ENCODE measurements around the gene ERC2. TPM values are rescaled to one million over a fixed set of nuclear protein-coding genes. Genes with fewer than 3 reads are reported as not detected.

Gene ERC2
- total and polyA plus RNA-seq, 7 experiments from 2014 or later = not detected

- no peaks in the 10 kb centered on the region for H3K27me3 ChIP-seq (ENCODE audit: control insufficient read depth in 2 of 2, insufficient read depth in 2 of 2, low read length in 2 of 2)
- CTCF ChIA-PET = no interaction called here
- H3K4me3 ChIP-seq (ENCODE audit: low read length) = no peak overlapping the region
- H3K27ac Mint-ChIP-seq = no peak overlapping the region
- H3K9me3 Mint-ChIP-seq = peaks cover 0 to 2% (median 0%) of the 10 kb centered on the region in 11 donors
- H3K27ac ChIP-seq (ENCODE audit: low read depth, low read length) = no peak overlapping the region
- ATAC-seq (no peak), DNase-seq (no peak)
- H3K36me3 Mint-ChIP-seq = no peaks in the 10 kb centered on the region
- no peaks in the 10 kb centered on the region for H3K4me1 ChIP-seq (ENCODE audit: control insufficient read depth in 2 of 2, insufficient read depth in 2 of 2, low read length in 2 of 2)
- H3K36me3 ChIP-seq (ENCODE audit: control insufficient read depth in 2 of 3, insufficient read depth in 3 of 3, low read length in 3 of 3) = no peaks in the 10 kb centered on the region
- peaks cover 0 to 1% (median 0%) of the 10 kb centered on the region in 7 donors for H3K4me1 Mint-ChIP-seq
- intact Hi-C loops (cut with micrococcal nuclease) = no loop called here
- H3K9me3 ChIP-seq (ENCODE audit: control insufficient read depth in 2 of 3, low read length in 3 of 3) = no peaks in the 10 kb centered on the region
- H3K27me3 Mint-ChIP-seq = peaks cover 12 to 25% (median 21%) of the 10 kb centered on the region in 5 donors
- no peak overlapping the region for H3K4me3 Mint-ChIP-seq
- POLR2A ChIA-PET = no interaction called here
Measured at GRCh38 chr3:56364665-56365064, 103.6 kb downstream of the ERC2 start.

- Histone ChIP-seq H3K9me3 (ENCODE audit: control insufficient read depth in 2 of 3, low read length in 3 of 3) (no peaks in the 10 kb centered on the region), H3K27ac (ENCODE audit: low read depth, low read length) (no peak overlapping the region), H3K27me3 (ENCODE audit: control insufficient read depth in 2 of 2, insufficient read depth in 2 of 2, low read length in 2 of 2) (no peaks in the 10 kb centered on the region), H3K4me1 (ENCODE audit: control insufficient read depth in 2 of 2, insufficient read depth in 2 of 2, low read length in 2 of 2) (no peaks in the 10 kb centered on the region), H3K4me3 (ENCODE audit: low read length) (no peak overlapping the region), H3K36me3 (ENCODE audit: control insufficient read depth in 2 of 3, insufficient read depth in 3 of 3, low read length in 3 of 3) (no peaks in the 10 kb centered on the region)
- H3K4me3 Mint-ChIP-seq = no peak overlapping the region
- H3K4me1 Mint-ChIP-seq = peaks cover 0 to 1% (median 0%) of the 10 kb centered on the region in 7 donors
- DNase-seq (no peak), ATAC-seq (no peak)
- peaks cover 0 to 5% (median 0%) of the 10 kb centered on the region in 11 donors for H3K9me3 Mint-ChIP-seq
- CTCF ChIA-PET = no interaction called here
- intact Hi-C loops (cut with micrococcal nuclease) = no loop called here
- POLR2A ChIA-PET = no interaction called here
- no peaks in the 10 kb centered on the region for H3K36me3 Mint-ChIP-seq
- H3K27ac Mint-ChIP-seq = no peak overlapping the region
- H3K27me3 Mint-ChIP-seq = peaks cover 12 to 25% (median 18%) of the 10 kb centered on the region in 5 donors
Measured at GRCh38 chr3:56363720-56364119, 104.5 kb downstream of the ERC2 start.

- CTCF ChIA-PET = no interaction called here
- Mint-ChIP-seq H3K27ac (no peak overlapping the region), H3K4me3 (no peak overlapping the region), H3K36me3 (no peaks in the 10 kb centered on the region), H3K27me3 (peaks cover 12 to 23% (median 18%) of the 10 kb centered on the region in 5 donors), H3K4me1 (peaks cover 0 to 1% (median 0%) of the 10 kb centered on the region in 7 donors), H3K9me3 (peaks cover 0 to 5% (median 0%) of the 10 kb centered on the region in 11 donors)
- Histone ChIP-seq H3K36me3 (ENCODE audit: control insufficient read depth in 2 of 3, insufficient read depth in 3 of 3, low read length in 3 of 3) (no peaks in the 10 kb centered on the region), H3K27ac (ENCODE audit: low read depth, low read length) (no peak overlapping the region), H3K4me3 (ENCODE audit: low read length) (no peak overlapping the region), H3K4me1 (ENCODE audit: control insufficient read depth in 2 of 2, insufficient read depth in 2 of 2, low read length in 2 of 2) (no peaks in the 10 kb centered on the region), H3K27me3 (ENCODE audit: control insufficient read depth in 2 of 2, insufficient read depth in 2 of 2, low read length in 2 of 2) (no peaks in the 10 kb centered on the region), H3K9me3 (ENCODE audit: control insufficient read depth in 2 of 3, low read length in 3 of 3) (no peaks in the 10 kb centered on the region)
- POLR2A ChIA-PET = no interaction called here
- intact Hi-C loops (cut with micrococcal nuclease) = no loop called here
- no peak for DNase-seq
- no peak for ATAC-seq
Measured at GRCh38 chr3:56361731-56362130, 106.5 kb downstream of the ERC2 start.

- DNase-seq (no peak), ATAC-seq (no peak)
- intact Hi-C loops (cut with micrococcal nuclease) = no loop called here
- Mint-ChIP-seq H3K4me1 (peaks cover 0 to 1% (median 0%) of the 10 kb centered on the region in 7 donors), H3K27me3 (peaks cover 9 to 18% (median 12%) of the 10 kb centered on the region in 5 donors), H3K9me3 (peaks cover 0 to 5% (median 0%) of the 10 kb centered on the region in 11 donors), H3K36me3 (no peaks in the 10 kb centered on the region), H3K4me3 (no peak overlapping the region), H3K27ac (no peak overlapping the region)
- CTCF ChIA-PET = no interaction called here
- Histone ChIP-seq H3K36me3 (ENCODE audit: control insufficient read depth in 2 of 3, insufficient read depth in 3 of 3, low read length in 3 of 3) (no peaks in the 10 kb centered on the region), H3K27me3 (ENCODE audit: control insufficient read depth in 2 of 2, insufficient read depth in 2 of 2, low read length in 2 of 2) (no peaks in the 10 kb centered on the region), H3K4me1 (ENCODE audit: control insufficient read depth in 2 of 2, insufficient read depth in 2 of 2, low read length in 2 of 2) (no peaks in the 10 kb centered on the region), H3K27ac (ENCODE audit: low read depth, low read length) (no peak overlapping the region), H3K9me3 (ENCODE audit: control insufficient read depth in 2 of 3, low read length in 3 of 3) (no peaks in the 10 kb centered on the region), H3K4me3 (ENCODE audit: low read length) (no peak overlapping the region)
- POLR2A ChIA-PET = no interaction called here
Measured at GRCh38 chr3:56357266-56357665, 111.0 kb downstream of the ERC2 start.

- ATAC-seq = no peak
- CTCF ChIA-PET = no interaction called here
- peaks cover 0 to 5% (median 0%) of the 10 kb centered on the region in 11 donors for H3K9me3 Mint-ChIP-seq
Measured at GRCh38 chr3:56356808-56357207, 111.5 kb downstream of the ERC2 start.

GRCh38 chr3:56355570-56356185 lies 112.6 kb downstream of the ERC2 start:
- no peaks in the 10 kb centered on the region for H3K27me3 ChIP-seq (ENCODE audit: control insufficient read depth in 2 of 2, insufficient read depth in 2 of 2, low read length in 2 of 2)
- no peaks in the 10 kb centered on the region for H3K9me3 ChIP-seq (ENCODE audit: control insufficient read depth in 2 of 3, low read length in 3 of 3)
- ChIA-PET POLR2A (no interaction called here), CTCF (no interaction called here)
- H3K9me3 Mint-ChIP-seq = peaks cover 0 to 5% (median 0%) of the 10 kb centered on the region in 11 donors
- no peak overlapping the region for H3K4me3 ChIP-seq (ENCODE audit: low read length)
- H3K27ac Mint-ChIP-seq = no peak overlapping the region
- no peaks in the 10 kb centered on the region for H3K36me3 Mint-ChIP-seq
- DNase-seq (no peak), ATAC-seq (no peak)
- no peak overlapping the region for H3K27ac ChIP-seq (ENCODE audit: low read depth, low read length)
- no peaks in the 10 kb centered on the region for H3K36me3 ChIP-seq (ENCODE audit: control insufficient read depth in 2 of 3, insufficient read depth in 3 of 3, low read length in 3 of 3)
- H3K27me3 Mint-ChIP-seq = peaks cover 0 to 6% (median 3%) of the 10 kb centered on the region in 5 donors
- H3K4me1 ChIP-seq (ENCODE audit: control insufficient read depth in 2 of 2, insufficient read depth in 2 of 2, low read length in 2 of 2) = no peaks in the 10 kb centered on the region
- intact Hi-C loops (cut with micrococcal nuclease) = no loop called here
- H3K4me3 Mint-ChIP-seq = no peak overlapping the region
- no peaks in the 10 kb centered on the region for H3K4me1 Mint-ChIP-seq

More at GRCh38 chr3:56356808-56357207, 111.5 kb downstream of the ERC2 start:
- Histone ChIP-seq H3K27ac (ENCODE audit: low read depth, low read length) (no peak overlapping the region), H3K9me3 (ENCODE audit: control insufficient read depth in 2 of 3, low read length in 3 of 3) (no peaks in the 10 kb centered on the region), H3K4me1 (ENCODE audit: control insufficient read depth in 2 of 2, insufficient read depth in 2 of 2, low read length in 2 of 2) (no peaks in the 10 kb centered on the region), H3K27me3 (ENCODE audit: control insufficient read depth in 2 of 2, insufficient read depth in 2 of 2, low read length in 2 of 2) (no peaks in the 10 kb centered on the region), H3K4me3 (ENCODE audit: low read length) (no peak overlapping the region), H3K36me3 (ENCODE audit: control insufficient read depth in 2 of 3, insufficient read depth in 3 of 3, low read length in 3 of 3) (no peaks in the 10 kb centered on the region)
- intact Hi-C loops (cut with micrococcal nuclease) = no loop called here
- Mint-ChIP-seq H3K36me3 (no peaks in the 10 kb centered on the region), H3K4me3 (no peak overlapping the region), H3K27ac (no peak overlapping the region), H3K4me1 (no peaks in the 10 kb centered on the region), H3K27me3 (peaks cover 7 to 15% (median 9%) of the 10 kb centered on the region in 5 donors)
- POLR2A ChIA-PET = no interaction called here
- no peak for DNase-seq

GRCh38 chr3:56351537-56351936 lies 116.7 kb downstream of the ERC2 start:
- Mint-ChIP-seq H3K36me3 (no peaks in the 10 kb centered on the region), H3K4me3 (no peak overlapping the region), H3K27me3 (no peaks in the 10 kb centered on the region), H3K9me3 (no peaks in the 10 kb centered on the region), H3K4me1 (peaks cover 0 to 4% (median 0%) of the 10 kb centered on the region in 7 donors), H3K27ac (no peak overlapping the region)
- Histone ChIP-seq H3K9me3 (ENCODE audit: control insufficient read depth in 2 of 3, low read length in 3 of 3) (no peaks in the 10 kb centered on the region), H3K36me3 (ENCODE audit: control insufficient read depth in 2 of 3, insufficient read depth in 3 of 3, low read length in 3 of 3) (no peaks in the 10 kb centered on the region), H3K4me3 (ENCODE audit: low read length) (no peak overlapping the region), H3K27me3 (ENCODE audit: control insufficient read depth in 2 of 2, insufficient read depth in 2 of 2, low read length in 2 of 2) (no peaks in the 10 kb centered on the region), H3K4me1 (ENCODE audit: control insufficient read depth in 2 of 2, insufficient read depth in 2 of 2, low read length in 2 of 2) (no peaks in the 10 kb centered on the region), H3K27ac (ENCODE audit: low read depth, low read length) (no peak overlapping the region)
- no peak for DNase-seq
- no peak for ATAC-seq
- intact Hi-C loops (cut with micrococcal nuclease) = no loop called here
- POLR2A ChIA-PET = no interaction called here
- CTCF ChIA-PET = no interaction called here
